Fibroblast of lung (primary cell): ENCODE data around the gene C12orf76. TPM values are rescaled to one million over a fixed set of nuclear protein-coding genes. Genes with fewer than 3 reads are reported as not detected.
"Not testable (repeated sequence)": the region's sequence is repeated elsewhere in the genome, so short reads cannot be mapped to it uniquely, and the experiment has no call there.

ENCODE experiments used
- DNase-seq, 2 donors: peaks; one replicate each; pipeline versions ENCODE4 v3.0.0 to v3.0.0-alpha.2; 2010; ENCODE audit warnings: low read depth in 2 of 2
- H2AFZ ChIP-seq: 2 replicates; pipeline ENCODE4 v1.5.1; 2012; ENCODE audit warnings: low read length, control low read depth, inconsistent platforms
- H3K27ac ChIP-seq: 2 replicates; pipeline ENCODE4 v1.5.1; 2011; ENCODE audit warnings: low read length, control low read depth; ENCODE audit not compliant: insufficient read depth
- H3K27me3 ChIP-seq: 2 replicates; pipeline ENCODE4 v1.5.1; 2011; ENCODE audit warnings: mild to moderate bottlenecking, low read length; ENCODE audit not compliant: control insufficient read depth, insufficient read depth
- H3K36me3 ChIP-seq: 2 replicates; pipeline ENCODE4 v1.5.1; 2011; ENCODE audit warnings: low read length; ENCODE audit not compliant: control insufficient read depth, insufficient read depth
- H3K4me1 ChIP-seq: 2 replicates; pipeline ENCODE4 v1.5.1; 2011; ENCODE audit warnings: low read length; ENCODE audit not compliant: control insufficient read depth, insufficient read depth; ENCODE audit errors: extremely low read depth
- H3K4me2 ChIP-seq: 2 replicates; pipeline ENCODE4 v1.5.1; 2011; ENCODE audit warnings: low read length, control low read depth; ENCODE audit not compliant: insufficient read depth; ENCODE audit errors: extremely low read depth
- H3K4me3 ChIP-seq, 4 experiments: fragments of 200-600 bp in 1 of 4; sonication (generic) in 1 of 4; replicated peaks in 1 of 4; 2 replicates each; pipeline ENCODE4 v1.5.1; 2011 to 2016; ENCODE audit warnings: low read length in 4 of 4, low read depth in 3 of 4, mild to moderate bottlenecking in 3 of 4, control low read depth in 2 of 4, inconsistent platforms in 1 of 4, mixed read lengths in 1 of 4; ENCODE audit not compliant: insufficient read depth in 1 of 4; ENCODE audit errors: control extremely low read depth in 1 of 4
- H3K79me2 ChIP-seq: 2 replicates; pipeline ENCODE4 v1.5.1; 2012; ENCODE audit warnings: mild to moderate bottlenecking, low read length, inconsistent platforms; ENCODE audit not compliant: control insufficient read depth, insufficient read depth
- H3K9ac ChIP-seq: 2 replicates; pipeline ENCODE4 v1.5.1; 2011; ENCODE audit warnings: mild to moderate bottlenecking, low read length, control low read depth; ENCODE audit not compliant: insufficient read depth
- H3K9me3 ChIP-seq: 2 replicates; pipeline ENCODE4 v1.5.1; 2012; ENCODE audit warnings: low read depth, low read length; ENCODE audit not compliant: control insufficient read depth, insufficient read depth
- H4K20me1 ChIP-seq: 2 replicates; pipeline ENCODE4 v1.5.1; 2011; ENCODE audit warnings: low read length; ENCODE audit not compliant: control insufficient read depth, insufficient read depth; ENCODE audit errors: extremely low read depth
- EZH2 ChIP-seq: IDR thresholded peaks from 2 replicates; pipeline ENCODE4 v1.5.1; 2012; ENCODE audit warnings: low read length, control low read depth, mild to moderate bottlenecking; ENCODE audit errors: missing control alignments
- polyA plus RNA-seq, 2 donors: library from polyadenylated mRNA; depleted of rRNA in 1 of 2; stranded (reverse) in 1 of 2; unstranded in 1 of 2; fragments of >200 nt; gene quantifications; 2 replicates each; pipeline ENCODE4 v1.2.1, GENCODE V29; 2011 to 2012; ENCODE audit warnings: missing spikeins in 1 of 2
- total RNA-seq: library from RNA; depleted of rRNA; stranded (reverse); fragments of >200 nt; gene quantifications from 2 replicates; pipeline ENCODE4 v1.2.1, GENCODE V29; 2014
- TF ChIP-seq, protein P1 (sequence below), 2 donors: IDR thresholded peaks in 1 of 2; conservative IDR thresholded peaks in 1 of 2; 1 replicate in 1 of 2; 2 replicates in 1 of 2; pipeline ENCODE4 v1.5.1; 2011 to 2012; ENCODE audit warnings: low read length in 2 of 2, control low read depth in 1 of 2, inconsistent platforms in 1 of 2, low read depth in 1 of 2, mild to moderate bottlenecking in 1 of 2

Gene C12orf76
- total and polyA plus RNA-seq, 2 donors (not counting 1 experiment from before 2014, with no cell fraction given) = 8.5 to 20.8 TPM

DNA sequence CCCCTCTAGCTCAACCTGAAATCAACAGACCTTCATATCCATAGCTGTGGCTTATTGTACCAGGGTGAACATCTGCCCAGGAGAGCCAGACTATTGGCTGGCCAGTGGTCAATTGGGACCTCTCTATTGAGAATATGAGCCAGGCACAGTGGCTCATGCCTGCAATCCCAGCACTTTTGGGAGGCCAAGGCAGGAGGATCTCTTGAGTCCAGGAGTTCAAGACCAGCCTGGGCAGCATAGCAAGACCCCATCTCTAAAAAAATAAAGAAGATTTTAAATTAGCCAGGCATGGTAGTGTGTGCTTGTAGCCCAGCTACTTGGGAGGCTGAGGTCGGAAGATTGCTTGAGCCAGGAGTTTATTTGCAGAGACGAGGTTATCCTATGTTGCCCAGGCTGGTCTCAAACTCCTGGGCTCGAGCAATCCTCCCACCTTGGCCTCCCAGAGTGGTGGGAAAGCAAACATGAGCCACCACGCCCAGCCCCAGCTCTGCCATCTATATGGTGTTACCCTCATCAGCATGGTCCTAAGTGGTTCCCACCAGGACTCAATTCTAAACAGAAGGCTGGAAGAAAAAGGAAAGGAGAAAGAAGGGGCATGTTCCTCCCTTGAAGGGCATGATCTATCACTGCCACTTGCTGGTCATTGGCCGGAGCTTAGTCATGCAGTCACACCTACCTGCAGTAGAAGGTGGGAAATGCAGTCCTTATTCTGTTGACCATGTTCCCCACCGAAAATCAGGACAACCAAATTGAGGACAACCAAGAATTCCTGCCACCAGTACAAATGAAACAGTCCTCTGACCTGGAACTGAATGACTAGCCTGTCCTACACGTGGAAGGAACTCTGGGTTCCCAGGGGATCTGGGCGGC lies 42.2 kb upstream of the C12orf76 start:
- no peak for DNase-seq
- Histone ChIP-seq H4K20me1 (no peaks in the 10 kb centered on the region), H3K9ac (no peak overlapping the region), H2AFZ (no peak overlapping the region), H3K27ac (no peak overlapping the region), H3K4me2 (no peak overlapping the region), H3K4me1 (no peaks in the 10 kb centered on the region), H3K4me3 (no peak overlapping the region), H3K27me3 (peaks cover 9% of the 10 kb centered on the region), H3K9me3 (no peaks in the 10 kb centered on the region), H3K79me2 (no peaks in the 10 kb centered on the region), H3K36me3 (no peaks in the 10 kb centered on the region)
- TF ChIP-seq, protein P1, sequence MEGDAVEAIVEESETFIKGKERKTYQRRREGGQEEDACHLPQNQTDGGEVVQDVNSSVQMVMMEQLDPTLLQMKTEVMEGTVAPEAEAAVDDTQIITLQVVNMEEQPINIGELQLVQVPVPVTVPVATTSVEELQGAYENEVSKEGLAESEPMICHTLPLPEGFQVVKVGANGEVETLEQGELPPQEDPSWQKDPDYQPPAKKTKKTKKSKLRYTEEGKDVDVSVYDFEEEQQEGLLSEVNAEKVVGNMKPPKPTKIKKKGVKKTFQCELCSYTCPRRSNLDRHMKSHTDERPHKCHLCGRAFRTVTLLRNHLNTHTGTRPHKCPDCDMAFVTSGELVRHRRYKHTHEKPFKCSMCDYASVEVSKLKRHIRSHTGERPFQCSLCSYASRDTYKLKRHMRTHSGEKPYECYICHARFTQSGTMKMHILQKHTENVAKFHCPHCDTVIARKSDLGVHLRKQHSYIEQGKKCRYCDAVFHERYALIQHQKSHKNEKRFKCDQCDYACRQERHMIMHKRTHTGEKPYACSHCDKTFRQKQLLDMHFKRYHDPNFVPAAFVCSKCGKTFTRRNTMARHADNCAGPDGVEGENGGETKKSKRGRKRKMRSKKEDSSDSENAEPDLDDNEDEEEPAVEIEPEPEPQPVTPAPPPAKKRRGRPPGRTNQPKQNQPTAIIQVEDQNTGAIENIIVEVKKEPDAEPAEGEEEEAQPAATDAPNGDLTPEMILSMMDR (conservative IDR thresholded peaks at IDR 0.05 in 1 of 2, IDR thresholded peaks at IDR 0.05 in 1 of 2; ENCODE audit: low read depth in 1 of 2, low read length in 2 of 2) = no peak
- no peak for TF ChIP-seq EZH2

DNA sequence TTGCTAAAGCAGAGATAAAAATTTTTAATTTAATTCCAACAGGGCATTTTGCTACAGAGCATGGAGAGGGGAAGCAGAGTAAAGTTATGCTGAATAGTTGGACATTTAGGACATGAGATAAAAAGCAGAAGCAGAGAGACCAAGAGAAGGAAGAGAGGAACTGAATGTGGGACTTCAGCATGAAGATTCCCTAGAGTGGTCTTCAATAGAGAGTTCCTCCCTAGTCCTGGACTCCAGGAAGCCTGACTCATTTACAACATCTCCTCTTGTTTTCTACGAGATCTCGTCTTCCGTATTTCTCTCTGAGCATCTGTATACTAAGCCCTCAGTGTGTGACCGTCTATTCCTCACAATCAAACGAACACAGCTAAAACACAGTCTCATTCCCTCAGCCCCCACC lies 40.6 kb upstream of the C12orf76 start:
- Histone ChIP-seq H3K79me2 (no peaks in the 10 kb centered on the region), H3K4me3 (no peak overlapping the region), H3K4me2 (no peak overlapping the region), H3K9ac (no peak overlapping the region), H4K20me1 (no peaks in the 10 kb centered on the region), H2AFZ (no peak overlapping the region), H3K4me1 (no peaks in the 10 kb centered on the region), H3K27me3 (peaks cover 9% of the 10 kb centered on the region), H3K27ac (no peak overlapping the region), H3K36me3 (no peaks in the 10 kb centered on the region), H3K9me3 (no peaks in the 10 kb centered on the region)
- no peak for DNase-seq
- TF ChIP-seq, protein P1 (conservative IDR thresholded peaks at IDR 0.05 in 1 of 2, IDR thresholded peaks at IDR 0.05 in 1 of 2; ENCODE audit: low read depth in 1 of 2, low read length in 2 of 2) = no peak
- TF ChIP-seq EZH2 = no peak

DNA sequence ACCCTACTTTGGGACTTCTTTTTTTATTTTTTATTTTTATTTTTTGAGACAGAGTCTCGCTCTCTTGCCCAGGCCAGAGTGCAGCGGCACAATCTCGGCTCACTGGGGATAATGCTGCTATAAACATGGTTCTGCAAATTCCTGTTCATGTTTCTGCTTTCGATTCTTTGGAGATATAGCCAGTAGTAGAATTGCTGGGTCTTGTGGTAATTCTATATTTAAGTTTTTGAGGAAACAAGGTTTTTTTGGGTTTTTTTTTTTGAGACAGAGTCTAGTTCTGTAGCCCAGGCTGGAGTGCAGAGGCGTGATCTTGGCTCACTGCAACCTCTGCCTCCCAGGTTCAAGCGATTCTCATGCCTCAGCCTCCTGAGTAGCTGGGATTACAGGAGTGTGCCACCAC lies 39.9 kb upstream of the C12orf76 start:
- H3K4me3 ChIP-seq, H4K20me1 ChIP-seq, H3K9ac ChIP-seq, H3K4me1 ChIP-seq, H2AFZ ChIP-seq, H3K79me2 ChIP-seq, H3K9me3 ChIP-seq, DNase-seq, H3K27ac ChIP-seq, H3K27me3 ChIP-seq, H3K4me2 ChIP-seq, H3K36me3 ChIP-seq: not testable (repeated sequence)
